ENCODE data around the gene DLGAP4. TPM values are rescaled to one million over a fixed set of nuclear protein-coding genes. Genes with fewer than 3 reads are reported as not detected.

The DLGAP4 gene
- total RNA-seq, 1 donor from 2014 or later: 61.2 TPM

DNA sequence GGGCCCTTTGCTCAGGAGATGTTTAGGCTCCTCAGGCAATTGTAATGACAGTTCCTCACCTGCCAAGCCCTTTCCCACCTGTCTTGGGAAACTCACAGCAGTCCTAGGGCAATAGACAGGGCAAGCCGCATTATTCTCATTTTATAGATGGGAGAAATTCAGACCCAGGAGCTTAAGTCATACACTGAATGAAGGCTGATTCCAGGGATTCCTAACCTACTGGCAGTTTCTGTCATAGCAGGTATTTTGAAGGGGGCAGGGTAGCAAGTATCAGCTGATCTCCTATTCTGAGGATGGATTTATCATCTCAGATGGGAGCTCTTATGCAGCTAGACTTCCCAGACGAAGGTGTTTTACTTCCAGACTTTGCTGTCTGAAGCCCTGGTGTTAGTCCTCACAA lies 173.8 kb downstream of the DLGAP4 start:
- H3K27ac ChIP-seq: no peak overlapping the region
- DNase-seq (no peak), ATAC-seq (no peak)
- H3K4me3 ChIP-seq: no peak overlapping the region
- TF ChIP-seq, protein P1, sequence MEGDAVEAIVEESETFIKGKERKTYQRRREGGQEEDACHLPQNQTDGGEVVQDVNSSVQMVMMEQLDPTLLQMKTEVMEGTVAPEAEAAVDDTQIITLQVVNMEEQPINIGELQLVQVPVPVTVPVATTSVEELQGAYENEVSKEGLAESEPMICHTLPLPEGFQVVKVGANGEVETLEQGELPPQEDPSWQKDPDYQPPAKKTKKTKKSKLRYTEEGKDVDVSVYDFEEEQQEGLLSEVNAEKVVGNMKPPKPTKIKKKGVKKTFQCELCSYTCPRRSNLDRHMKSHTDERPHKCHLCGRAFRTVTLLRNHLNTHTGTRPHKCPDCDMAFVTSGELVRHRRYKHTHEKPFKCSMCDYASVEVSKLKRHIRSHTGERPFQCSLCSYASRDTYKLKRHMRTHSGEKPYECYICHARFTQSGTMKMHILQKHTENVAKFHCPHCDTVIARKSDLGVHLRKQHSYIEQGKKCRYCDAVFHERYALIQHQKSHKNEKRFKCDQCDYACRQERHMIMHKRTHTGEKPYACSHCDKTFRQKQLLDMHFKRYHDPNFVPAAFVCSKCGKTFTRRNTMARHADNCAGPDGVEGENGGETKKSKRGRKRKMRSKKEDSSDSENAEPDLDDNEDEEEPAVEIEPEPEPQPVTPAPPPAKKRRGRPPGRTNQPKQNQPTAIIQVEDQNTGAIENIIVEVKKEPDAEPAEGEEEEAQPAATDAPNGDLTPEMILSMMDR (IDR thresholded peaks at IDR 0.05): no peak
- H3K9me3 ChIP-seq: no peaks in the 10 kb centered on the region
- no peaks in the 10 kb centered on the region for H3K27me3 ChIP-seq
- no peaks in the 10 kb centered on the region for H3K36me3 ChIP-seq
- intact Hi-C loops (cut with DNase I): no loop called here
- peaks cover 53% of the 10 kb centered on the region for H3K4me1 ChIP-seq

DNA sequence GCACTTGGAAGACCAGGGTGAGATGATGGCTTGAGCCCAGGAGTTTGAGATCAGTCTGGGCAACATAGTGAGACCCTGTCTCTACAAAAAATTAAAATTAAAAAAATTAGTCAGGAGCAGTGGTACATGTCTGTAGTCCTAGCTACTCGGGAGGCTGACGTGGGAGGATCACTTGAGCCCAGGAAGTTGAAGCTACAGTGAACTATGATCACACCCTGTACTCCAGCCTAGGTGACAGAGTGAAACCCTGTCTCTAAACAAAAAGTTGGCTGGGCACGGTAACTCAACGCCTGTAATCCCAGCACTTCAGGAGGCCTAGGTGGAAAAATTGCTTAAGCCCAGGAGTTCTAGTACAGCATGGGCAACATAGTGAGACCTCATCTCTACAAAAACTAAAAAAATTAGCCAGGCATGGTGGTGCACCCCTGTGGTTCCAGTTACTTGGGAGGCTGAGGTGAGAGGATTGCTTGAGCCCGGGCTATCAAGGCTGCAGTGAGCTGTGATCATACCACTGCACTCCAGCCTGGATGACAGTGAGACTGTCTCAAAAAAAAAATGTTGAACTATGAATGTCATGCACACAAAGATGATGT lies 174.4 kb downstream of the DLGAP4 start:
- peaks cover 58% of the 10 kb centered on the region for H3K4me1 ChIP-seq
- ATAC-seq (peak; percentile 49), DNase-seq (no peak)
- no peaks in the 10 kb centered on the region for H3K9me3 ChIP-seq
- intact Hi-C loops (cut with DNase I): no loop called here
- no peak overlapping the region for H3K27ac ChIP-seq
- no peak overlapping the region for H3K4me3 ChIP-seq
- no peaks in the 10 kb centered on the region for H3K27me3 ChIP-seq
- no peaks in the 10 kb centered on the region for H3K36me3 ChIP-seq
- TF ChIP-seq, protein P1 (IDR thresholded peaks at IDR 0.05): no peak

DNA sequence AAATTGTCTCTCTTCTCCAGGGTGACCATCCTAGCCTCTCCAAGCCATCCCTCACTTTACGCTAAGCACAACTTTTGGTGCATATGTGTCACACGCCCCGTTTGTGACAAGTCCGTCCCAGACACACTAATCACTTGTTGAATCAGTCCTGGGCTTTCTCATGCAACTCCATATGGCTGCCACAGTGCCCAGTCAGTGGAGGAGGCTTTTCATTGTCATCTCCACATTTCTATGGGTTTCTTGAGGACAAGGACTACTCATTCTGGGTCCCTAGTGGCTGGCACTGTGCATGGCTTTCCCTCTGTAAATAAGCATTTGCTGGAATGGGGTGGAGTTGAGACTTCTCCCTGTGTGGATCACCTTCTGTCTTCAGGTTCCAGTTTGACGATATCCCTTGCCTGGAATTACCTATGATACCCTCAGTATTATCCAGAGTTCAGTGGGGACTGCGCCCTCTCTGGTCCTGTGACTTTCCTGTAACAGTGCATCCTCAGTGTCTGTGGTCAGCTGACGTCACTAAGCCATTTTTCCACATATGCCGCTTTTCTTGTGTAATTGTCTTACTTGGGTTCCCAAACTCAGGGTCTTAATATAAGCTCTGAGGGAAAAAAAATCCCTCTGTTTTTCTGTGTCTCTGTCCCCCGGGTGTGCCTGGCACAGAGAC lies 175.4 kb downstream of the DLGAP4 start:
- TF ChIP-seq, protein P1 (IDR thresholded peaks at IDR 0.05): no peak
- ATAC-seq (no peak), DNase-seq (no peak)
- Histone ChIP-seq H3K9me3 (no peaks in the 10 kb centered on the region), H3K27ac (peak overlapping the region; percentile 24), H3K36me3 (no peaks in the 10 kb centered on the region), H3K27me3 (no peaks in the 10 kb centered on the region), H3K4me3 (no peak overlapping the region), H3K4me1 (peaks cover 66% of the 10 kb centered on the region)
- intact Hi-C loops (cut with DNase I): no loop called here

DNA sequence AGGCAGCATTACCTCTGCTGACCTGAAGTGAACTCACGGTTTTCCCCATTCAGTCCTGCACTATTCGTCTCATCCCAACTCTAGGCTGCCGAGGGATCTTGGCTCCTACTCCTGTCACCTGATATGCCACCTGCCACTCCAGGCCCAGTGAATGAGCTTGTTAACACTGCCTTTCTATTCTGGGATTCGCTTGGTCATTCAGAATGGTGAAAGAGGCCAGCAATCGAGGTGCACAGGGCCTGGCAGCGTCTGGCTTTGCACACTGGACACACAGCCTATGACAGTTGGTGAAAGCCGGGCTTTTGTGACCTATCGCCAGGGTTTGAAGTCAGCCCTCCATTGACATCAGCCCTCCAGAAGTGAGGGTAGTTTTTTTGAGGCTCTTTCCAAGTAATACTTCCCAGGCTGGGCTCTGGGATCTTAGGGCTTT lies 175.9 kb downstream of the DLGAP4 start:
- no peaks in the 10 kb centered on the region for H3K36me3 ChIP-seq
- TF ChIP-seq, protein P1 (IDR thresholded peaks at IDR 0.05): no peak
- intact Hi-C loops (cut with DNase I): no loop called here
- H3K9me3 ChIP-seq: no peaks in the 10 kb centered on the region
- ATAC-seq: peak; percentile 83
- H3K4me1 ChIP-seq: peaks cover 72% of the 10 kb centered on the region
- H3K27me3 ChIP-seq: no peaks in the 10 kb centered on the region
- peak; percentile 78 for DNase-seq
- no peak overlapping the region for H3K4me3 ChIP-seq
- H3K27ac ChIP-seq: peak overlapping the region; percentile 38

GRCh38 chr20:36483209-36483918 lies 177.2 kb downstream of the DLGAP4 start:
- Histone ChIP-seq H3K4me3 (no peak overlapping the region), H3K36me3 (no peaks in the 10 kb centered on the region), H3K27ac (peak overlapping the region; percentile 38), H3K9me3 (no peaks in the 10 kb centered on the region), H3K27me3 (no peaks in the 10 kb centered on the region), H3K4me1 (peaks cover 67% of the 10 kb centered on the region)
- intact Hi-C loops (cut with DNase I): no loop called here
- no peak for DNase-seq
- TF ChIP-seq, protein P1 (IDR thresholded peaks at IDR 0.05): no peak
- ATAC-seq: no peak

All from upper lobe of right lung (tissue), 1 donor.